ENCODE results near the gene ADAM10. TPM values are rescaled to one million over a fixed set of nuclear protein-coding genes. Genes with fewer than 3 reads are reported as not detected.

ADAM10 gene
- polyA plus RNA-seq, 3 donors: 66.0 to 269 (median 149) TPM

- no peak overlapping the region for H3K4me3 ChIP-seq (replicated peaks in 1 of 3; ENCODE audit: low read depth in 2 of 3, low read length in 3 of 3)
- no peak overlapping the region for H2AFZ ChIP-seq (ENCODE audit: insufficient read depth, low read depth, low read length, poor library complexity, severe bottlenecking)
- H3K27ac Mint-ChIP-seq: peak overlapping the region in 3 of 7 donors; percentile 11 to 43 (median 27)
- intact Hi-C loops (cut with micrococcal nuclease): no loop called here
- peaks cover 22% of the 10 kb centered on the region for H3K4me1 Mint-ChIP-seq
- H3K79me2 ChIP-seq (ENCODE audit: insufficient read depth, low read length): peaks cover 96% of the 10 kb centered on the region
- no peak overlapping the region for H3K9ac ChIP-seq (ENCODE audit: insufficient read depth, low read length, poor library complexity, severe bottlenecking)
- H3K27ac ChIP-seq (ENCODE audit: low read depth in 1 of 2, low read length in 2 of 2): peak overlapping the region in 1 of 2 donors; percentile 32
- H3K4me3 Mint-ChIP-seq: no peak overlapping the region
- no peaks in the 10 kb centered on the region for H3K27me3 Mint-ChIP-seq (ENCODE audit: low read depth in 3 of 3)
- peaks cover 6 to 32% of the 10 kb centered on the region in 2 donors for H3K36me3 ChIP-seq (replicated peaks in 1 of 2; ENCODE audit: control insufficient read depth in 1 of 2, insufficient read depth in 2 of 2, low read length in 2 of 2)
- TF ChIP-seq CTCF (IDR thresholded peaks at IDR 0.05): no peak
- no peaks in the 10 kb centered on the region for H3K9me3 Mint-ChIP-seq
- H3K4me1 ChIP-seq (ENCODE audit: control insufficient read depth in 1 of 2, insufficient read depth in 2 of 2, low read length in 2 of 2): no peaks in the 10 kb centered on the region
- H3K9me3 ChIP-seq (replicated peaks in 1 of 2; ENCODE audit: control insufficient read depth in 1 of 2, insufficient read depth in 1 of 2, low read length in 2 of 2): no peaks in the 10 kb centered on the region
- no CpG with 5 or more reads among the region's 3 CpGs for WGBS (ENCODE audit: insufficient coverage)
- no peaks in the 10 kb centered on the region for H3K27me3 ChIP-seq (ENCODE audit: control insufficient read depth in 2 of 2, insufficient read depth in 2 of 2, low read length in 2 of 2)
- no peak overlapping the region for H3K4me2 ChIP-seq (replicated peaks; ENCODE audit: extremely low read depth, low read length, poor library complexity, severe bottlenecking)
- peaks cover 6 to 26% of the 10 kb centered on the region in 2 donors for H3K36me3 Mint-ChIP-seq
- H4K20me1 ChIP-seq (ENCODE audit: insufficient read depth, low read length): peaks cover 100% of the 10 kb centered on the region
- DNase-seq: no peak
Measured at GRCh38 chr15:58690703-58691102, 58.8 kb downstream of the ADAM10 start.

GRCh38 chr15:58689646-58690045, 59.9 kb downstream of the ADAM10 start:
- Histone ChIP-seq H3K4me2 (replicated peaks; ENCODE audit: extremely low read depth, low read length, poor library complexity, severe bottlenecking) (no peak overlapping the region), H3K9me3 (replicated peaks in 1 of 2; ENCODE audit: control insufficient read depth in 1 of 2, insufficient read depth in 1 of 2, low read length in 2 of 2) (no peaks in the 10 kb centered on the region), H3K79me2 (ENCODE audit: insufficient read depth, low read length) (peaks cover 91% of the 10 kb centered on the region), H3K36me3 (replicated peaks in 1 of 2; ENCODE audit: control insufficient read depth in 1 of 2, insufficient read depth in 2 of 2, low read length in 2 of 2) (peaks cover 8 to 34% of the 10 kb centered on the region in 2 donors), H3K27me3 (ENCODE audit: control insufficient read depth in 2 of 2, insufficient read depth in 2 of 2, low read length in 2 of 2) (no peaks in the 10 kb centered on the region), H3K27ac (ENCODE audit: low read depth in 1 of 2, low read length in 2 of 2) (peak overlapping the region in 1 of 2 donors; percentile 32), H3K9ac (ENCODE audit: insufficient read depth, low read length, poor library complexity, severe bottlenecking) (no peak overlapping the region), H3K4me1 (ENCODE audit: control insufficient read depth in 1 of 2, insufficient read depth in 2 of 2, low read length in 2 of 2) (no peaks in the 10 kb centered on the region), H4K20me1 (ENCODE audit: insufficient read depth, low read length) (peaks cover 99% of the 10 kb centered on the region), H3K4me3 (replicated peaks in 1 of 3; ENCODE audit: low read depth in 2 of 3, low read length in 3 of 3) (no peak overlapping the region), H2AFZ (ENCODE audit: insufficient read depth, low read depth, low read length, poor library complexity, severe bottlenecking) (no peak overlapping the region)
- no peak overlapping the region for H3K4me3 Mint-ChIP-seq
- H3K9me3 Mint-ChIP-seq: no peaks in the 10 kb centered on the region
- DNase-seq: no peak
- intact Hi-C loops (cut with micrococcal nuclease): loop anchor here in 1 of 2 donors (10.0 kb wide), 1 partner anchor 55 kb away; the partner anchor contains the start of gene ADAM10
- peak overlapping the region in 2 of 7 donors; percentile 8 to 73 for H3K27ac Mint-ChIP-seq
- no peaks in the 10 kb centered on the region for H3K27me3 Mint-ChIP-seq (ENCODE audit: low read depth in 3 of 3)
- TF ChIP-seq CTCF (IDR thresholded peaks at IDR 0.05): no peak
- peaks cover 7 to 27% of the 10 kb centered on the region in 2 donors for H3K36me3 Mint-ChIP-seq
- H3K4me1 Mint-ChIP-seq: peaks cover 22% of the 10 kb centered on the region
